ENCODE results near the gene USP12. TPM values are rescaled to one million over a fixed set of nuclear protein-coding genes. Genes with fewer than 3 reads are reported as not detected.

USP12 gene
- total RNA-seq, 1 donor from 2014 or later: 17.9 TPM

DNA sequence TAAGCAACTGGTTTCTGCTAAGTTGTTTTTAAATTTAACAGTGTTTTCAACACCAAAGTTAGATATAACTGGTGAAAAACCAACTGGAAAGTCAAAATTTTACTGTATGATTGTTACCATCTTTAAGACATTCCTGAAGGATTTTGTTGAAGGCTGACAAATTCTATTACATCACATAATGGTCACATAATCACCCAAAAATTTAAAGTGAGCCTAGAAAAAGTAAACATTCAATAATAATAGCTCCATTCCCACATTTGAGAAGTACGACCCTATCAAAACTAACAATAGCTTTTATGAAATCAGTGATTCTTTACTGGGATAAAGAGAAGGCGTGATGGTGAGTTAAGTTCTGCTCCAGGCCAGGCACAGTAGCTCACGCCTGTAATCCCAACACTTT lies 51.6 kb downstream of the USP12 start:
- no peak for DNase-seq (ENCODE audit: low read depth)
- Histone ChIP-seq H3K4me3 (ENCODE audit: low read depth, low read length) (no peak overlapping the region), H3K27me3 (ENCODE audit: control insufficient read depth, insufficient read depth, low read length) (no peaks in the 10 kb centered on the region), H3K36me3 (ENCODE audit: control insufficient read depth, insufficient read depth, low read length) (no peaks in the 10 kb centered on the region)
- no peak for FAIRE-seq
- TF ChIP-seq, protein P1, sequence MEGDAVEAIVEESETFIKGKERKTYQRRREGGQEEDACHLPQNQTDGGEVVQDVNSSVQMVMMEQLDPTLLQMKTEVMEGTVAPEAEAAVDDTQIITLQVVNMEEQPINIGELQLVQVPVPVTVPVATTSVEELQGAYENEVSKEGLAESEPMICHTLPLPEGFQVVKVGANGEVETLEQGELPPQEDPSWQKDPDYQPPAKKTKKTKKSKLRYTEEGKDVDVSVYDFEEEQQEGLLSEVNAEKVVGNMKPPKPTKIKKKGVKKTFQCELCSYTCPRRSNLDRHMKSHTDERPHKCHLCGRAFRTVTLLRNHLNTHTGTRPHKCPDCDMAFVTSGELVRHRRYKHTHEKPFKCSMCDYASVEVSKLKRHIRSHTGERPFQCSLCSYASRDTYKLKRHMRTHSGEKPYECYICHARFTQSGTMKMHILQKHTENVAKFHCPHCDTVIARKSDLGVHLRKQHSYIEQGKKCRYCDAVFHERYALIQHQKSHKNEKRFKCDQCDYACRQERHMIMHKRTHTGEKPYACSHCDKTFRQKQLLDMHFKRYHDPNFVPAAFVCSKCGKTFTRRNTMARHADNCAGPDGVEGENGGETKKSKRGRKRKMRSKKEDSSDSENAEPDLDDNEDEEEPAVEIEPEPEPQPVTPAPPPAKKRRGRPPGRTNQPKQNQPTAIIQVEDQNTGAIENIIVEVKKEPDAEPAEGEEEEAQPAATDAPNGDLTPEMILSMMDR (IDR thresholded peaks at IDR 0.05; ENCODE audit: insufficient read depth, low read length, severe bottlenecking): no peak

DNA sequence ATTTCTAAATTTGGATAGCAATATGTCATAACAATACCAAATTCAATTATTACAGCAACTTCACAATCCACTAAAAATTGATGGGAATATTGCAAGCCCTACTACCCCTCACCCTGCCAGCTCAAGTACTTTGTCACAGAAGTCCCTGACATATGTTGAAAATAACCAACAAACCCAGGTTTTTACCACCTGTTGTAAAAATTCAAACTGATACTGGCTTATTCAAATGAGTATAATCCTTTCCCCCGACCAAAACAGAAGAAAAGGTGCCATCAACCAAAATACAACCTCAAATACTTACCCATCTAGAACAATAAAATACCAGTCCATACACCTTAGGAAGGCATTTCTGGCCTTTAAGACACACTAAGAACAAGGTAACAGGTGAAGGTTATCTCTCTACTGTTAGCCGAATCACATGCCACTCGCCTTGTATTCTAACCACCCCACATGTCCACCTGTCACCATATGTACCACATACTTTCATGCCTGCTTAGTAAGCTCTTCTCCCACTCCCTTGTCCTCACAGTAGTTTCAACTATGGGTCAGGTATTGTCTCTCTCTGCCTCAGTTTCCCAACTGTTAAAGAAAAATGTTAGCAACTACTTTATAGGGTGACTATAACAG lies 53.1 kb downstream of the USP12 start:
- Histone ChIP-seq H3K27me3 (ENCODE audit: control insufficient read depth, insufficient read depth, low read length) (no peaks in the 10 kb centered on the region), H3K4me3 (ENCODE audit: low read depth, low read length) (no peak overlapping the region), H3K36me3 (ENCODE audit: control insufficient read depth, insufficient read depth, low read length) (no peaks in the 10 kb centered on the region)
- FAIRE-seq: no peak
- TF ChIP-seq, protein P1 (IDR thresholded peaks at IDR 0.05; ENCODE audit: insufficient read depth, low read length, severe bottlenecking): no peak
- no peak for DNase-seq (ENCODE audit: low read depth)

DNA sequence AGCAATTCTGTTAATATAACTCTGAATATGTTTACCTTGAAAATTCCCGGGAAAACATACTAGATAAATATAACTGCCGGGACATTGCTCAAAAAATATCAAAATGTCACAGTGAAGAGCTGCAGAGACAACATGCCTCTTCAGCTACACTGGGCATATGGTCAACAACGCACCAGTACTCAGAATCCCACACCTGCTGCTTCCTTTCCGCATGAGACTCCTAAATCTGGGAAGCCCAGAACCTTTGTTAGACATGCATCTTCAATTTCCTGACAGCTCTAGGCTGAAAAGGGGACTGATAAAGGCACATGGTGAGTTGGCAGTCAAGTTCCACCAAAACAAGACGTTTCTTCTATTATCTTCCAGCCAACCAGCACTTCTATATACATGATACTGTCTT lies 53.7 kb downstream of the USP12 start:
- no peaks in the 10 kb centered on the region for H3K36me3 ChIP-seq (ENCODE audit: control insufficient read depth, insufficient read depth, low read length)
- FAIRE-seq (no peak), DNase-seq (ENCODE audit: low read depth) (no peak)
- no peak overlapping the region for H3K4me3 ChIP-seq (ENCODE audit: low read depth, low read length)
- TF ChIP-seq, protein P1 (IDR thresholded peaks at IDR 0.05; ENCODE audit: insufficient read depth, low read length, severe bottlenecking): no peak
- no peaks in the 10 kb centered on the region for H3K27me3 ChIP-seq (ENCODE audit: control insufficient read depth, insufficient read depth, low read length)

DNA sequence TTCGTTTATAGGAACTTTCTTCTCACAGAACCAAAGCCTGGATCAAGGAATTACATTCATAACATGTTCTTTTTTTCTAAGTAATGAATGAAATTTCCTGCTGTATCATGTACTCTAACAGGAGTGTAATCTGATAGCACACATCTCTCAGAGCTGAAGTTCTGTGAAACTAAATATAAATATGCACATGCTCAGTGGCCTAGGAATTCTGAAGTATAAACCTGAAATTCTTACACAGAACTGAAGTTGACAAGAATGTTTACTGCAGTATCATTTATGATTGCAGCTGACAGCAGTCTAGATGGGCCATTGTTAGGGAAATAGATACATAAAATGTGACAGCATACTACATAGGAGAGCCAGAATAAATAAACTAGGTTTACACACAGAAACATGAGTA lies 54.5 kb downstream of the USP12 start:
- FAIRE-seq (no peak), DNase-seq (ENCODE audit: low read depth) (no peak)
- Histone ChIP-seq H3K27me3 (ENCODE audit: control insufficient read depth, insufficient read depth, low read length) (no peaks in the 10 kb centered on the region), H3K36me3 (ENCODE audit: control insufficient read depth, insufficient read depth, low read length) (no peaks in the 10 kb centered on the region), H3K4me3 (ENCODE audit: low read depth, low read length) (no peak overlapping the region)
- TF ChIP-seq, protein P1 (IDR thresholded peaks at IDR 0.05; ENCODE audit: insufficient read depth, low read length, severe bottlenecking): no peak

DNA sequence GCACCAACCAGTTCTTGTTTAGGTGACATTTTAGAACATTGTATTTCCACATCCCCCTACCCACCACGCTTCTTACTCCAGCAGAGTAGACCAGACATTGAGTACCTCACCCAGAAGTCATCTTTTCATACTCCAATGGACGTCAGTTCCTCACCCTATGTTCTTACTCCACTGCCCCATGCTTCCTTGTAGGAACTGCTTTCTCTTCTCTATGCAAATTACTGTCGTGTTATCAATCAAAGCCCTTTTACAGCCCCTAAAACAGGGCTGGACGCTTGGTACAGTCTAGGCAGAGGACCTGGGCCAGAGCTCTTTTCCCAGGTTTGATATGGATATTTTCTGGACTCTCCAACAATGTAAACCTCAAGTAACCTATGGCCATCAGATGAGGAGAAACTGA lies 58.2 kb downstream of the USP12 start:
- TF ChIP-seq, protein P1 (IDR thresholded peaks at IDR 0.05; ENCODE audit: insufficient read depth, low read length, severe bottlenecking): no peak
- no peak for DNase-seq (ENCODE audit: low read depth)
- H3K27me3 ChIP-seq (ENCODE audit: control insufficient read depth, insufficient read depth, low read length): no peaks in the 10 kb centered on the region
- no peak for FAIRE-seq
- H3K36me3 ChIP-seq (ENCODE audit: control insufficient read depth, insufficient read depth, low read length): no peaks in the 10 kb centered on the region
- H3K4me3 ChIP-seq (ENCODE audit: low read depth, low read length): no peak overlapping the region

DNA sequence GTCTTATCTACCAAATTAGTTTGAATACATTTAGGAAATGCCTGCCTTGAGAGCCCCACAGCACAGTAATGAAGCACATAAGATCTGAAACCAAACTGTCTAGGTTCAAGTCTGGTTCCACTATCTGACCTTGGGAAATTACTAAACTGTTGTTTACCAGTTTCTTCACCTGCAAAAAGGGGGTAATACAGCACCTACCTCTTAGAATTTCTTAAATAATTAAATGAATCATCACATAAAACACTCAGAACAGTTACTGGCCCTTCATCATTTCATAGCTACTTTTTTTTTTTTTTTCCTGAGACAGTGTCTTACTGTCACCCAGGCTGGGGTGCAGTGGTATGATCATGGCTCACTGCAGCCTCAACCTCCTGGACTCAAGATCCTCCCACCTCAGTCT lies 59.6 kb downstream of the USP12 start:
- TF ChIP-seq, protein P1 (IDR thresholded peaks at IDR 0.05; ENCODE audit: insufficient read depth, low read length, severe bottlenecking): no peak
- no peak for FAIRE-seq
- Histone ChIP-seq H3K4me3 (ENCODE audit: low read depth, low read length) (no peak overlapping the region), H3K27me3 (ENCODE audit: control insufficient read depth, insufficient read depth, low read length) (no peaks in the 10 kb centered on the region), H3K36me3 (ENCODE audit: control insufficient read depth, insufficient read depth, low read length) (no peaks in the 10 kb centered on the region)
- DNase-seq (ENCODE audit: low read depth): no peak
